Tibial nerve (tissue), 3 donors: ENCODE results near the gene TFR2.

ENCODE experiments used
- CTCF ChIP-seq, 5 experiments: fragments of 200-600 bp in 3 of 5; fragments of 450-650 bp in 2 of 5; sonication (generic) in 3 of 5; IDR thresholded peaks; one replicate each; pipeline ENCODE4 v1.5.1; 2016 to 2019; ENCODE audit warnings: antibody characterized with exemption in 5 of 5, mild to moderate bottlenecking in 3 of 5, moderate library complexity in 2 of 5
- POLR2A ChIP-seq, 2 donors: fragments of 450-650 bp; IDR thresholded peaks; one replicate each; pipeline ENCODE4 v1.6.1; 2017; ENCODE audit warnings: antibody characterized with exemption in 2 of 2, mild to moderate bottlenecking in 2 of 2, moderate library complexity in 2 of 2

GRCh38 chr7:100595188-100595587 lies 46.2 kb downstream of the TFR2 start:
- TF ChIP-seq POLR2A (IDR thresholded peaks at IDR 0.05) (no peak), CTCF (IDR thresholded peaks at IDR 0.05) (no peak)
